ENCODE measurements around the gene CACNB4. TPM values are rescaled to one million over a fixed set of nuclear protein-coding genes. Genes with fewer than 3 reads are reported as not detected.

Gene CACNB4
- total and polyA plus RNA-seq, 2 of the 4 experiments (the other 2 are of a cell fraction) = 0.12 to 0.36 TPM

DNA sequence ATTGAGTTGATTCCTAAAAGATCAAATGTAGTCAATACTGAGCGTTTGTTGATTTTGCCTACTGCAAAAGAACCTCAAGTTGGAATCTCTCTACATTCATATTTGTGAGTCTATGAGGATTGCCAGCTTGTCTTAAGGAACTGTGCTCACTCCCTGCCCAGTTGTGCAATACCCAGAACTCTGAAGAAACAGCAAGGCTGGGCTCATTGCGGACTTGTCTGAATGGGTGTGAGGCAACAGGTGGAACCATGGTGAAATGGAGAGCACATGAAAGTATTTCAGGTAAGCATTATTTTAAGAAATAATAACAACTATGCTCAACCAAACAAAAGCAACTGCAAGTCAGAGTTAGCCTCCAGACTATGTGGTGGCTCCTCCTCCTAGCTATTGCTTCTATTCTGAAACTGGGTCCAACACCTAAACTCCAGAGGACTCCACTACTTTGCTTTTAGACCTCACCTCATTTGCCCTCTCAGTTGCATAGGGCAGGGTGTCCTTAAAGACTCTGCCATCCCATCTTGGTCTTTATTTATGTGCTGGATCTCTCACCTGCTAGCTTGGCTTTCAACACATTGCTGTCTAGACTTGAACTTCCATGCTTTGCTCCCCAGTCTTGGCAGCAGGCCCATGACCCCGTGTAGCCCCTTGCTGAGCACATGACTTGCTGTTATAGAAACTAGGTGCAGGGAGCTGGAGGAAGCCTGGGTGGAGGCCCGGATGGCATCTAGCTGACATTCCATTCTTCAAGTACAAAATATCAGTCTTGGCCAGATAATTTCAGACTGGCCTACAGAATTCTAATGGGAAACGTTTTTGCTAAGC, 175.8 kb downstream of the CACNB4 start:
- H2BK5ac ChIP-seq (ENCODE audit: low read depth, low read length, poor library complexity, severe bottlenecking) = no peak overlapping the region
- H2AK9ac ChIP-seq (replicated peaks; ENCODE audit: low read depth, low read length, poor library complexity) = no peak overlapping the region
- H3K4me2 ChIP-seq (ENCODE audit: low read depth, low read length) = no peak overlapping the region
- H2BK20ac ChIP-seq (ENCODE audit: low read depth, low read length) = no peak overlapping the region
- no peak overlapping the region for H4K5ac ChIP-seq (ENCODE audit: low read depth, low read length)
- DNase-seq = no peak
- ATAC-seq (ENCODE audit: low read depth) = no peak
- H3K23ac ChIP-seq (ENCODE audit: low read depth, low read length) = no peak overlapping the region
- H2AK5ac ChIP-seq (ENCODE audit: low read depth, low read length) = no peak overlapping the region
- H3K9ac ChIP-seq (ENCODE audit: low read depth, low read length) = no peak overlapping the region
- ChIA-PET CTCF (interaction anchor here (0.8 kb wide), 1 partner anchor 30 kb away, joined by 3 read pairs; no protein-coding TSS in a partner anchor), POLR2A (ENCODE audit: unreplicated experiment) (no interaction called here)
- no peaks in the 10 kb centered on the region for H3K79me1 ChIP-seq (ENCODE audit: low read depth in 1 of 2, low read length in 2 of 2)
- no peak overlapping the region for H2AFZ ChIP-seq (replicated peaks; ENCODE audit: low read length, poor library complexity)
- H3K4me3 ChIP-seq (ENCODE audit: insufficient read depth, low read depth, low read length) = no peak overlapping the region
- H3K9me1 ChIP-seq (ENCODE audit: insufficient read depth, low read length) = no peaks in the 10 kb centered on the region
- no peak overlapping the region for H3K4ac ChIP-seq (ENCODE audit: low read depth, low read length)
- H3K36me3 ChIP-seq (ENCODE audit: control insufficient read depth, insufficient read depth, low read length) = no peaks in the 10 kb centered on the region
- no peak overlapping the region for H3K14ac ChIP-seq (replicated peaks; ENCODE audit: low read depth, low read length)
- no peak overlapping the region for H2BK120ac ChIP-seq (ENCODE audit: low read depth, low read length)
- H2BK15ac ChIP-seq (ENCODE audit: low read depth, low read length) = no peak overlapping the region
- in situ Hi-C loops (cut with MboI; ENCODE audit: low sequenced_read_pairs) (no loop called here), dilution Hi-C loops (cut with HindIII; ENCODE audit: low sequenced_read_pairs, unreplicated experiment) (no loop called here), intact Hi-C loops (cut with micrococcal nuclease) (no loop called here)
- no peaks in the 10 kb centered on the region for H3K27me3 ChIP-seq (ENCODE audit: control insufficient read depth, insufficient read depth, low read length)
- H4K20me1 ChIP-seq (ENCODE audit: insufficient read depth, low read length) = no peaks in the 10 kb centered on the region
- H3K9me3 ChIP-seq (ENCODE audit: control insufficient read depth, insufficient read depth, low read length) = no peaks in the 10 kb centered on the region
- no peak overlapping the region for H4K8ac ChIP-seq (ENCODE audit: low read depth in 2 of 2, low read length in 2 of 2)
- no peak overlapping the region for H3K27ac ChIP-seq (ENCODE audit: insufficient read depth, low read length)
- no peak overlapping the region for H3K18ac ChIP-seq (ENCODE audit: low read depth, low read length)
- TF ChIP-seq MAZ (IDR thresholded peaks at IDR 0.05; ENCODE audit: borderline replicate concordance, low read depth, low read length) = no peak
- peak; percentile 40 for TF ChIP-seq CEBPB (IDR thresholded peaks at IDR 0.05; ENCODE audit: low read depth, low read length)
- no peak for TF ChIP-seq POLR2A (IDR thresholded peaks at IDR 0.05; ENCODE audit: low read depth, low read length)
- TF ChIP-seq BHLHE40 (IDR thresholded peaks at IDR 0.05; ENCODE audit: low read depth, low read length) = no peak
- TF ChIP-seq ELK1 (IDR thresholded peaks at IDR 0.05; ENCODE audit: borderline replicate concordance, low read depth, low read length) = no peak
- TF ChIP-seq RFX5 (IDR thresholded peaks at IDR 0.05; ENCODE audit: low read depth, low read length) = no peak
- BruUV-seq (replicated peaks) = no TSS peak
- no peak overlapping the region for H3K56ac ChIP-seq (ENCODE audit: extremely low read depth, insufficient read depth, low read length)
- WGBS, 2 experiments (ENCODE audit: extremely low coverage in 2 of 2, insufficient read length in 1 of 2) = no CpG with 5 or more reads among the region's 5 CpGs
- H3K4me1 ChIP-seq (ENCODE audit: control insufficient read depth, insufficient read depth, low read length) = no peaks in the 10 kb centered on the region
- H4K91ac ChIP-seq (ENCODE audit: insufficient read depth, low read depth, low read length) = no peak overlapping the region
